HTR-8/SVneo (cell line): ENCODE measurements around the gene SLC47A2.
"Not testable (repeated sequence)": the region's sequence is repeated elsewhere in the genome, so short reads cannot be mapped to it uniquely, and the experiment has no call there.

Experiments
- DNase-seq: peaks from one replicate; pipeline ENCODE4 v3.0.0; 2011; ENCODE audit warnings: low spot score, mixed read lengths; ENCODE audit not compliant: insufficient read length
- FAIRE-seq: peaks from 2 replicates; lab custom pipeline; 2011; peaks lifted over from hg19 to GRCh38; lab: Jason Lieb, UNC

Gene SLC47A2

DNA sequence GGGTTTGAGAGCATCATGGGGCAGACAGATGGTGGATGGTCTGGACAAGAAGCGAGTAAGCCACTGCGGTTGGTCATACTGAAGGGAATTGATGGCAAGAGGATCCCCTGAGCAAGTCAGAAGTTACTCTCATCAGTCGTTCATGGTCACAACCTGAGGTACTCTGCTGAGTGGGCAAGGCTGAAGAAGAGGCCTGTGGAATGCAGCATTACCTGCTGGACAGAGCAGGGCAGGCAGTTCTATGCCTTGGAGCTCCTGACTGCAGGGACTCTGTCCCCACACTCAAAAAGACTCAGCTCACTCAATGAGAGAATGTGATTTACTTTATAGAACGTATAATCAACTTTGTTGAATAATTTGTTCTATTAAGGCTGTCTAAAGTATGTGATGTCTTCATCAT is 39.5 kb downstream of the SLC47A2 start:
- no peak for DNase-seq
- no peak for FAIRE-seq

DNA sequence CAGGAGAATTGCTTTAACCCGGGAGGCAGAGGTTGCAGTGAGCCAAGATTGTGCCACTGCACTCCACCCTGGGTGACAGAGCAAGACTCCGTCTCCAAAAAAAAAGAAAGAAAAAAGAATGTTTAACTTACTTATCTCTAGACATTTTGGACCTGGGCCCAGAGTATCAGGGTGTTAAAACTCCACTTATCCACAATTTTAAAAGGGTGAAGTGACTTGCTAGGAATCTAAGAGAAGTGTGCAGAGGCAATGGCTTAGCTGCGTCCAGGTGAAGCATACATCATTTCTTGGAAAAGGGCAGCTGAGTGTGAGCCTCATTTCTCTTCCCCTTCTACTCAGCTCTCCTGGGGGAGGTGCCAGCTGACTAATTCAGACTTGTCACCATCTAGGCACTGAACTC is 42.8 kb downstream of the SLC47A2 start:
- DNase-seq: no peak
- FAIRE-seq: no peak

DNA sequence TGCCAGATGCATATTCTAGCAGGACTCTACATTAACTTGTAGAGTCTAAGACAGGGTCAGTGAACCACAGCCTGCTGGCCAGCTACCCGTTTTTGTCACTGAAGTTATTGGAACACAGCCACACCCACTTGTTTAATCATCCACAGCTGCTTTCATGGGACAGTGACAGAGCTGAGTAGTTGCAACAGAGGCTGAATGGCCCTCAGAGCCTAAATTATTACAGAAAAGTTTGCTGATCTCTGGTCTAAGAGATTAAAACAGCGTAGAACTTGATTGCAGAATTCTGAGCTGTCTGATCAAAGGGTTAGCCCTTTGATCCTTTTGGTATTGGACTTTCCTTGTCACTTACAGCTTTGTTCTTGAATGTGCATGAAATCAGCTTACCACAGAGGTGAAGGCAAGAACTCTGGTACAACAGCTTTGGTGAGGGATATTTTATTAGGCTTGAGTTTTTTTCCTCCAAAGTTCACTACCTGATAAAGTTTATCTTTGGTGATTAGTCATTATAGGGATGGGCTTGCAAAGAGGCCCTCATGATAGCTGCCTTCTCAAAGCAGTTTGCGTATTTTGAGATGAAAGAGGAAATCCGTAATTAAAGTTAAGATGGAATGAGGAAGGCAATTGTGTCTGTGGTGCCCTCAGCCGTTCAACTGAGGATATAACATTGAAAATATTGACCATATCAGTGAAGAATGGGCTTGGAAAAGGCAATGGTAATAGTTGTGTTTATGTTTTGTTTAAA is 44.2 kb downstream of the SLC47A2 start:
- DNase-seq (no peak), FAIRE-seq (peak; percentile 49)

DNA sequence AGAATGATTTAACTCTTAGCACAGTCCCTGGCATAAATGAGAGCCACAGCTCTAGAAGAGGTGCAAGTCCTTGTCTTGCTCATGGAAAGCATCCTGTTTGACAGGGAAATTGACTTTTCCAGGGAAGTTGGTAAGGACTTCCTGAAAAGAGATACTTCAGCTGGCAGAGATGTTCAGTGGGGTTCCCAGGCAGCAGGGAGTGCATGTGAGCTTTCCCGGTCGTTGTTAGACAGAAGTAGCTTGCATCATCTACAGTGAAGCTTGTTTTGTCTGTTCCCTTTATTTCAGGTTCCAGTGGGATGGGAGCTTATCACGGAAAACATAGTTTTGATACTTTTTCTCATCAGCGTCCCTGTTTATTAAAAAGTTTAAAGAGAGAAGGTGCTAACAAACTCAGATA is 45.0 kb downstream of the SLC47A2 start:
- FAIRE-seq (no peak), DNase-seq (no peak)

DNA sequence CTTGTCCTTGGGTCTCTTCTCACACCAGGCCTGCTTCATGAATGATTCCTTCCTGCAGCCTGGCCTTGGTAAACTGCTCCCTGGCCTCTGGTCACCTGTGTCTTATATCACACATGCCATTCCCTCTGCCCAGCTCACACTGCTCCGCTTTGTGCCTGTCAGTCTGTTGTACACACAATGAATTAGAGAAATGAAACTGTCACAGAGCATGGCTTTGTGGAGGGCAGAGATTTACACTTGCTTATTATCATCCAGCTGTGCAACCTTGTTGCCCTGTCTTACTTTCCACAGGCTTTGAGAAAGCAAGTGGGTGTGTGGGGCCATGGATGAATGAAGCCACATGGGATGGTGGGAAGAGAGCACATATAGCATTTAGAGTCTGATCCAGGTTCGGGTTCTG is 45.5 kb downstream of the SLC47A2 start:
- DNase-seq (no peak), FAIRE-seq (peak; percentile 36)

DNA sequence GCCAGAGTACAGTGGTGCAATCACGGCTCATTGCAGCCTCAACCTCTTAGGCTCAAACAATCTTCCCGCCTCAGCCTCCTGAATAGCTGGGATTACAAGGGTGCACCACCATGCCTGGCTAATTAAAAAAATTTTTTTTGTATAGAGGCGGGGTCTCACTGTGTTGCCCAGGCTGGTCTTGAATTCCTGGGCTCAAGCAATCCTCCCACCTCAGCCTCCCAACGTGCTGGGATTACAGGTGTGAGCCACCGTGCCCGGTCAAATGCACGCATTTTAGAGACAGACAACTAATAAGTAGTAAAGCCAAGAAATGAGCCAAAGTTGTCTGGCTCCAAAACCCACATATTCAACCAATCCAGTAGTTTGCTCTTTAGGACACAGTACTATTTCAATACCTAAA is 46.7 kb downstream of the SLC47A2 start:
- FAIRE-seq: peak; percentile 49
- not testable (repeated sequence) for DNase-seq

DNA sequence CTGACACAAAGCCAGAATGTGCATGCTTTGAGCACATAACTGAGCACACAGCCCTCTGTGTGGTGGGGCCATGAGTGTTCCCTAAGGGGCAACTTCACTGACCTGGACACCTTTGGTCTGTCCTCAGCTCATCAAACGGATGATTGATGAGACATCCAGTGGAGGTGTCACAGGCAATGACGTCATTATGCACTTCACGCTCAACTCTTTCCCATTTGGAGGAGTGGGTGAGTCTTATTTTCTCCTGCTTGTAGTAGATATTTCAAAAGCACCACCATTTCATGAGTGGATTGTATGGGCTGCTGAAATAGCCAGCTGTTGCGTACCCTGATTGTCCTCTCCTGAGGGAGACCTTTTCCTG is 51.6 kb downstream of the SLC47A2 start:
- peak; percentile 68 for FAIRE-seq
- no peak for DNase-seq

DNA sequence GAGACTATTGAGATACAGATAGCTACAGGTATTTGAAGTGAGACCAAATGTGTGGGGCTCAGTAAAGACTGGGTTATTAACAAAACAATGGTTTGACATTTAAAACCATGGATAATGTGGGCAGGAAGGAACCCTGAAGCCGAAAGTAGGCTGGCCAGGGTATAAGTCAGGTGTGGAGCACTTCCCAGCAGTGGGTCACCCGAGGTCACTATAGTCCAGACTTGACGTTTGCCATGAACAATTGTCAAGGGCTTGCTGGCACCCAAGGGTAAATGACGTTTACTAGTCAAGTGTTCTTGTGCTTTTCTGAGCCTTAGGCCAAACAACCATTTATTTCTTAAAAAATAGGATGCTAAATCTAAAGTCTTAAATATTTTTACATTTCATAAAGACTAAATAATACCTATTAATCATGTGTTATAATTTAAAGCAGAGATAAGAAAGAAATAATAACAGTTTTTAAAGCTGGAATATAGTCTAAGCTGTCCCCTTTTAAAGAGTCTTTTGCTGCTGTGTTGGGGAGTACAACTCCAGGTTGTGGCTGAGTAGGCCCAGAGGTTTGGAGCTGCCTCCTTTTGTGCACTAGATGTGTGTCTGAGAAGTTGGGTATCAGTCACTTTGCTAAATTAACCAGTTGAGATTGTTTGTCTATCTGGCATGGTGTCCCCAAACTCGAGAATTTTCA is 52.1 kb downstream of the SLC47A2 start:
- FAIRE-seq (no peak), DNase-seq (no peak)

DNA sequence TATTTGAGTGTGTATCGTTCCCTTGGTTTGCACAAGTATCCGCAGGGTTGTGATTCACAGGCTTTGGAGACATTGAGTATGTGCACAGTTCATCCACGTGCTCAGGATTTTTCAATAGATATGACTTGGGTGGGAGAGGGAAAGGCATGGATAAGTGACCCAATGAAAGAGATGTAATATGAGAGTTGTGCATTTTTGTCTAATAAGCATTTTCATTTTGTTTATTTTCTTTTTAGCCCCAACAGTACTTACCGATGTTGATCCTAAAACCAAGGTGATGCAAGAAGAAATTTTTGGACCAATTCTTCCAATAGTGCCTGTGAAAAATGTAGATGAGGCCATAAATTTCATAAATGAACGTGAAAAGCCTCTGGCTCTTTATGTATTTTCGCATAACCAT is 53.3 kb downstream of the SLC47A2 start:
- FAIRE-seq: peak; percentile 20

DNA sequence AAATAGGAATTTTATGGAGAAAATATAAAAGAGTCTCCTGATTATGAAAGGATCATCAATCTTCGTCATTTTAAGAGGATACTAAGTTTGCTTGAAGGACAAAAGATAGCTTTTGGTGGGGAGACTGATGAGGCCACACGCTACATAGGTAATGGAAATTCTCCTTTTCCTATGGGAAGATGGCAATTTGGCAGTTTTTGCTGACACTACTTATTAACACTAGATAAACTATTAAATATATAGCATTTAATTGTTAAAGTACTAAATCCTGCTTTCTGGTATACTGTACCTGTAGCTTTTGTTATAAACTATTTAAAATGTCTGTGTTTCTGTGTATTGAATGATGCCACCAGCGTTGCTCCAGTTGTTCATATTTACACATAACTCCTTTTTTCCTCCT is 55.3 kb downstream of the SLC47A2 start:
- DNase-seq (no peak), FAIRE-seq (no peak)

More for the DNA sequence above, 53.3 kb downstream of the SLC47A2 start:
- DNase-seq: no peak

DNA sequence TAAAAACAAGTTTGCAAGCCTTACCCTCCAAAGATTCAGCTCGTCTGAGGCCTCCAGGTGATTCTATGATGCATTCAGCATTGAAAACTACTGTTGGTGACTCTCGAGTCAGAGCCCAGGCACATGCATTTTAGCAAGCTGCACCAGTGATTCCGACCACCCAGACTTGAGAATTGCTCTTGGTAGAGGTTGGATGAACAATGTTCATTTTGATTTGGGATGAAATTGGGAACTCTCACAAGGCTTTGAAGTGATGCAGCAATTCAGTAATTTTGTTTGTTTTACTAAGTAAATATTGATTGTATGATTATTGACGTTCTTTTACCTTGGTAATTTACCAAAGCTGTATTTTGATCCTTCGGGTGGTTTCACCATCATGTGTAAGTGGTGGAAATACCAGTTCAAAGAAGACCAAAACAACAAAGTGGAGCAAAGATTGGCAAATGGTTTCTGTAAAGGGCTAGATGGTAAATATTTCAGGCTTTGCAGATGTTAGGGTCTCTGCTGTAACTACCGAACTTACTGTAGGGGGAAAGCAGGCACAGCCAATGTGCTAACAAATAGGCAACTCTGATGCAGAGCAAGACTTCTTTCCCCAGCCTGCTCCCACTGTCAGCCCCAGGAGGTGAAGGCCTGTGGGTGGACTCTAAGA is 56.0 kb downstream of the SLC47A2 start:
- FAIRE-seq: no peak

DNA sequence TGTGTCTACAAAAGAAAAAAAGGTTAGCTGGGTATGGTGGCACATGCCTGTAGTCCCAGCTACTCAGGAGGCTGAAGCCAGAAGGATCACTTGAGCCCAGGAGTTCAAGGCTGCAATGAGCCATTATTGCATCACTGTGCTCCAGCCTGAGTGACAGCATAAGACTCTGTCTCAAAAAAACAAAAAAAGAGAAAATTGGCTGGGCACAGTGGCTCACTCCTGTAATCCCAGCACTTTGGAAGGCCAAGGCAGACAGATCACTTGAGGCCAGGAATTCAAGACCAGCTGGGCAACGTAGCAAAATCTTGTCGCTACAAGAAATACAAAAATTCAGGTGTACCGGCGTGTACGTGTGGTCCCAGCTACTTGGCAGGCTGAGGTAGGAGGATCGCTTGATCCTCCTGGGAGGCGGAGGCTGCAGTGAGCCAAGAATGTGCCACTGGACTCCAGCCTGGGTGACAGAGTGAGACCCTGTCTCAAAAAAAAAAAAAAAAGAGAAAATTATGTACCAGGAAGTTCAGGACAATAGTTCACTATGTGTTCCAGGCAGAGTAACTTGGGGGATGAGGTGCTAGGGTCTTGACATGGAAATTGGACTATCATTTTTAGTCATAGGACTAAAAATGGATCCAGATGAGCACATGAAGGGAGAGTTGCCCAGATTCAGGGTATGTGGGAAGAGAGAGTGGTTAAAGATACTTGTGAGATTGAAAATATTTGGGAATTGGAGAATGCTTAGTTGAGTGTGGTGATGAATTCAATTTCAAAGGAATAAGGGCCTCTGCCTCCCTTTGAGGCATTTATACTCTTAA is 56.8 kb downstream of the SLC47A2 start:
- DNase-seq: no peak
- FAIRE-seq: no peak

More for the DNA sequence above, 56.0 kb downstream of the SLC47A2 start:
- no peak for DNase-seq

DNA sequence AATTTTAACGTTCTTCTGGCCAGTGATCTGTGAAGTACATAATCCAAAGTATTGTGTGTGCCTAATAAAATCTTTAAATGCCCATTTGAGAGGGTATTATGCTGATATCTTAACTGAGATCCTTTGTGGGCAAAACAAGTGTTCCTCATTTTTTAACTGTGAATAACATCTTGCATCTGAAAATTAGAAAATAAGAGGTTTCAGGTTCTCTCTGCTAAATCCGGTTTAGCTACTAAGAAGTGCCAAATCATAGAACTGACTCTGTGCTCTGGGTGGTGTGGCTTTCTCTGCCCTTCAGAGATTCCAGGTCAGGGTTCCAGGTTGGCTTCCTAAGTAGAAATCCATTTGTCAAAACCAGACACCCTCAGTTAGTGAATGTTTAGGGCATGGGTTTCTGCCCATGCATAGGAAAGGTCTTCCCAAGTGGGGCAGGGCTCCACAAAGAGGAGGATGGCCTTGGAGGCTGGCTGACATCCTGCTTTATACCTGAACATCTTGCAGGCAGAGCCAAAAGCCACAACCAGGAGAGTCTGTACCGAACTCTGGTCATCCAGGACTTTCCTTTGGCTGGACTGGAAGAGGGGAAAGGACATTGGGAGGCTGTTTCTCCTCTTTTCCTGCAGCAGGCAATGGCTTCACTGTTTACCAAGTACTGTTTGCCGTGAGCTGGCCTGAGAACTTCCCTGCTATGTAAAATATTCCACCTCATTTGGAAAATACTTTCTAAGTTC is 59.4 kb downstream of the SLC47A2 start:
- FAIRE-seq (no peak), DNase-seq (no peak)

DNA sequence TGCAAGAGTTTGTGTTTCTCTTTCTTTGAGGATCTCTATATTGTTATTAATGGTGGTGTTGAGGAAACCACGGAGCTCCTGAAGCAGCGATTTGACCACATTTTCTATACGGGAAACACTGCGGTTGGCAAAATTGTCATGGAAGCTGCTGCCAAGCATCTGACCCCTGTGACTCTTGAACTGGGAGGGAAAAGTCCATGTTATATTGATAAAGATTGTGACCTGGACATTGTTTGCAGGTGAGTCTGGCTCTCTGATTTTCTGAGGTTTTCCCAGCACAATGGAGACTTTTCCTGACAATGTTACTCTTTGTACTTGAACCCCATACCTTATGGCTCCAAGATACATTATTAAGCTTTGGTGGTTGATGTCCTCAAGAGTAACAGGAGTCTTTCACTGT is 60.0 kb downstream of the SLC47A2 start:
- no peak for FAIRE-seq
- no peak for DNase-seq

DNA sequence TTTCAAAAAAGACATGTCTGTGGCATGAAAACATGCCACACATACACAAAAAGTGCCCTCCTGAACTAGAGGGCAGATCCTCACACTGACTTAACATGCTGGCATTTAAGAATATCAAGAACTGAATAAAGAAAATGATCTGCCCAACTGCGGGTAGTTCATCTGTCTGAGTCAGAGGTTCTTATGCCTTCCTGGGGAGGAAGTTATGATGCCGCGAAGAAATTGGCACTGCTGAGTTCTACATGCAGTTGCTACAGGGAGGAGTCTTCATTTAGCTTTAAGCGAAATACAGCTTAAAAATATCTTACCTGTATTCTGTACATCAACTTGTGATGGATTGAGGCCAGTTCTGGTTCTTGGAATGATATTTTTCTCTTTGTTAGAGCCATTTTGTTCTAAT is 61.5 kb downstream of the SLC47A2 start:
- no peak for FAIRE-seq
- DNase-seq: no peak

DNA sequence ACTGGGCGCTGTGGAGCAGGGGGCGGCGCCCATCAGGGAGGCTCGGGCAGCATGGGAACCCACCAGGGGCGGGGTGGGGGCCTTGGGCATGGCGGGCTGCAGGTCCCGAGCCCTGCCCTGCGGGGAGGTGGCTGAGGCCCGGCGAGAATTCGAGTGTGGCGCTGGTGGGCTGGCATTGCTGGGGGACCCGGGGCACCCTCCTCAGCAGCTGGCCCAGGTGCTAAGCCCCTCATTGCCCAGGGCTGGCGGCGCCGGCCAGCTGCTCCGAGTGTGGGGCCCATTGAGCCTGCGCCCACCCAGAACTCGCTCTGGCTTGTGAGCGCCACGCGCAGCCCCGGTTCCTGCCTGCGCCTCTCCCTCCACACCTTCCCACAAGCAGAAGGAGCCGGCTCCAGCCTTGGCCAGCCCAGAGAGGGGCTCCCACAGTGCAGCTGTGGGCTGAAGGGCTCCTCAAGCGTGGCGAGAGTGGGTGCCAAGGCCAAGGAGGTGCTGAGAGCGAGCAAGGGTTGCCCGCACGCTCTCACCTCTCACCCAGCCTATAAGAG is 62.0 kb downstream of the SLC47A2 start:
- FAIRE-seq: no peak
- no peak for DNase-seq

DNA sequence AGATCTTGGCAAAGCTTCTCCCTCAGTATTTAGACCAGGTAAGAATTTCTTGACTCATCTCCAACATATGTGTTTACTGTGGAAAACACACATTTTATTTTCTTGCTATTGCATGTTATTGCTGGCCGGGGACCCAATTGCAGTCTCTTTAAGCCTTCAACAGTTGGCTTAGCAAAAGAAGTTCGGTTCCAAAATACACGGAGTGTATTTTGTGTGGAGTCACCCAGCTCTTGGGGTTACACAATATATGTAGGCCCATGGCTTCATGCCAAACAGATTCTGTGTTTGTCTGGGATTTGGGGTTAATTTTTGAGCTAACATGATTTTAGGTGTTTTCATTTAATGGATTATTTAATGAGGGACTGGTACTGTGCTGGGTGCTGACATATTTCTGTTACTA is 63.8 kb downstream of the SLC47A2 start:
- FAIRE-seq: no peak
- no peak for DNase-seq

DNA sequence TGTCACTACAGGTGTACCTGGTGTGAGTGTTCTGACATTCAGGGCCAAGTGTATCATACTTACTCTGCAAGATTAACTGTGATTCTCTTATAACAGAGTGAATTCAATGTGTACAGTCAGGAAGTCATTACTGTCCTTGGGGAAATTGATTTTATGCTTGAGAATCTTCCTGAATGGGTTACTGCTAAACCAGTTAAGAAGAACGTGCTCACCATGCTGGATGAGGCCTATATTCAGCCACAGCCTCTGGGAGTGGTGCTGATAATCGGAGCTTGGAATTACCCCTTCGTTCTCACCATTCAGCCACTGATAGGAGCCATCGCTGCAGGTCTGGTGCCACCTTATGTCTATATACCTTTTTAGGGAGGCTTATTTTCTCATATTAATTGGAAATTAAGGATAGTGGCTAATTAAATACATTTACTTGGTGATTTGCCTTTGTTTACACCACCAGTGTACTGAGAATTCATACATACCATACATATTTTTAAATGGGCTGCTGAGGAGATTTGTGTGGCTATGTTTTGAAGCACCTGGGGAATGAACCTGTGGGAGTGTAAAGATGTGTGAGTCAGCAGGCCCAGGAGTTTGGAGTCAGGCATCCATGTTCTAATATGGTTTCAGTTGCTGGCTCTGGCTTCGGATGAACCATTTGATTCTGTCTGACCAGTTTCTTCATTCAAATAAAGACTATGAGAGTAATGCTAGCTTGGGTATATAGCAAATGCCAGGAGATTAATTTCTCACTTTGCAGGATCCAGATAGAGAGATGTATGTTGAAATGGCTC is 64.7 kb downstream of the SLC47A2 start:
- DNase-seq: no peak
- FAIRE-seq: no peak

DNA sequence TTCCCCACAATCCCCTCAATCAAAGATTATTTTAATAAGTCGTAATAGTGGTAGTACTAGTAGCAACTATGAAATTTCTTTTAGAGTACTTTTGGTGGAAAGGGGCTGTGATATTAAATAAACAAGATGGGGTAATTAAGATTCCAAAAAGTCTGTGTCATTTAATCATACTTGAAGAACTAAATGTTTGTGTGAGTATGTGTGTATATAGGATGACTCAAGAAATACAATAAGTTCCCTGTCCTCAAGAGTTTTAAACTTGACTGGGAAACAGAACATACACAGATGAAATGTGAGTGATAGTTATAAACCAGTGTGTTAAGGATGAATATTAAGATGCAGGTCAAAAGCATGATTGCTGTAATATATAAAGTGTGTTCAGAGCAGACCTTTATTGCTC is 65.6 kb downstream of the SLC47A2 start:
- FAIRE-seq (no peak), DNase-seq (no peak)
